DMS153 (cell line): ENCODE measurements around the gene PAIP1.
"Not testable (repeated sequence)": the region's sequence is repeated elsewhere in the genome, so short reads cannot be mapped to it uniquely, and the experiment has no call there.

Source experiments
- DNase-seq: peaks from one replicate; lab custom pipeline; 2025; lab: John Stamatoyannopoulos, UW

PAIP1 gene

GRCh38 chr5:43571237-43571636 is 14.4 kb upstream of the PAIP1 start:
- no peak for DNase-seq

GRCh38 chr5:43570450-43571158 is 13.7 kb upstream of the PAIP1 start:
- no peak for DNase-seq

GRCh38 chr5:43569236-43569746 is 12.4 kb upstream of the PAIP1 start:
- DNase-seq = no peak

GRCh38 chr5:43567967-43568366 is 11.1 kb upstream of the PAIP1 start:
- DNase-seq = no peak

GRCh38 chr5:43565043-43565442 is 8.2 kb upstream of the PAIP1 start:
- no peak for DNase-seq

GRCh38 chr5:43564289-43564850 is 7.5 kb upstream of the PAIP1 start:
- DNase-seq = no peak

- DNase-seq = no peak
These were observed 6.4 kb upstream of the PAIP1 start for GRCh38 chr5:43563321-43563720.

GRCh38 chr5:43561356-43561755 is 4.5 kb upstream of the PAIP1 start:
- no peak for DNase-seq

GRCh38 chr5:43560128-43560527 is 3.3 kb upstream of the PAIP1 start:
- DNase-seq = no peak

- DNase-seq = not testable (repeated sequence)
These were observed 345 bp downstream of the PAIP1 start for GRCh38 chr5:43556607-43556856.

- DNase-seq = peak; percentile 6
These were observed 826 bp downstream of the PAIP1 start for GRCh38 chr5:43555895-43556606.

- no peak for DNase-seq
These were observed 2.4 kb downstream of the PAIP1 start for GRCh38 chr5:43554497-43554896.

- no peak for DNase-seq
These were observed 3.5 kb downstream of the PAIP1 start for GRCh38 chr5:43553381-43553780.

- no peak for DNase-seq
These were observed 5.1 kb downstream of the PAIP1 start for GRCh38 chr5:43551731-43552130.

GRCh38 chr5:43549272-43549671 is 7.6 kb downstream of the PAIP1 start:
- not testable (repeated sequence) for DNase-seq

GRCh38 chr5:43548358-43548757 is 8.5 kb downstream of the PAIP1 start:
- DNase-seq = no peak

GRCh38 chr5:43547532-43547931 is 9.3 kb downstream of the PAIP1 start:
- DNase-seq = no peak

- DNase-seq = no peak
These were observed 13.4 kb downstream of the PAIP1 start for GRCh38 chr5:43543434-43543833.

- no peak for DNase-seq
These were observed 16.1 kb downstream of the PAIP1 start for GRCh38 chr5:43540746-43541145.

- DNase-seq = no peak
These were observed 19.9 kb downstream of the PAIP1 start for GRCh38 chr5:43536972-43537371.

- DNase-seq = no peak
These were observed 23.2 kb downstream of the PAIP1 start for GRCh38 chr5:43533646-43534045.

- no peak for DNase-seq
These were observed 26.2 kb downstream of the PAIP1 start for GRCh38 chr5:43530648-43531047.

- DNase-seq = no peak
These were observed 33.2 kb downstream of the PAIP1 start for GRCh38 chr5:43523662-43524072.
